K562 (cell line): ENCODE measurements around the gene HMGA1. TPM values are rescaled to one million over a fixed set of nuclear protein-coding genes. Genes with fewer than 3 reads are reported as not detected.
A peak's percentile ranks its signal among the peaks of the same experiment; 100 is the strongest.

ENCODE experiments used
- ETS1 ChIP-seq: conservative IDR thresholded peaks from 2 replicates; pipeline ENCODE4 v1.6.1; 2011; ENCODE audit warnings: low read depth, mild to moderate bottlenecking, low read length; ENCODE audit not compliant: control insufficient read depth
- HMGN3 ChIP-seq: IDR thresholded peaks from 2 replicates; pipeline ENCODE4 v1.6.1; 2011; ENCODE audit warnings: borderline replicate concordance, low read depth, mild to moderate bottlenecking, mixed read lengths, low read length; ENCODE audit not compliant: insufficient read length; ENCODE audit errors: extremely low read depth
- HNRNPLL ChIP-seq: fragments of 200-400 bp; formaldehyde crosslinking; IDR thresholded peaks from 2 replicates; pipeline ENCODE4 v1.6.1; 2017; ENCODE audit warnings: low read length, low read depth, mild to moderate bottlenecking; ENCODE audit not compliant: poor library complexity, severe bottlenecking
- KAT2B ChIP-seq: IDR thresholded peaks from one replicate; pipeline ENCODE4 v1.6.1; 2012; ENCODE audit warnings: low read depth, mild to moderate bottlenecking, control low read depth, inconsistent platforms, low read length, moderate library complexity
- PKNOX1 ChIP-seq: fragments of 450-650 bp; IDR thresholded peaks from 2 replicates; pipeline ENCODE4 v1.6.1; 2016
- POLR2AphosphoS5 ChIP-seq: IDR thresholded peaks from 2 replicates; pipeline ENCODE4 v1.6.1; 2011; ENCODE audit warnings: mild to moderate bottlenecking, low read depth, low read length, moderate library complexity; ENCODE audit not compliant: control insufficient read depth, insufficient read depth
- POLR2G ChIP-seq: fragments of 200-400 bp; formaldehyde crosslinking; IDR thresholded peaks from 2 replicates; pipeline ENCODE4 v1.6.1; 2017; ENCODE audit warnings: low read depth, mild to moderate bottlenecking, antibody characterized with exemption, low read length, moderate library complexity
- RBFOX2 ChIP-seq: fragments of 200-400 bp; formaldehyde crosslinking; IDR thresholded peaks from 2 replicates; pipeline ENCODE4 v1.6.1; 2017; ENCODE audit warnings: low read depth, mild to moderate bottlenecking, low read length, moderate library complexity
- XRCC5 ChIP-seq: fragments of 200-400 bp; formaldehyde crosslinking; IDR thresholded peaks from 2 replicates; pipeline ENCODE4 v1.6.1; 2017; ENCODE audit warnings: low read depth, mild to moderate bottlenecking, low read length
- ZNF583 ChIP-seq: fragments of 250-450 bp; sonication (Bioruptor Pico); IDR thresholded peaks from 2 replicates; pipeline ENCODE4 v1.4.0; 2020
- ZNF668 ChIP-seq: fragments of 250-450 bp; sonication (Bioruptor Pico); IDR thresholded peaks from 2 replicates; pipeline ENCODE4 v1.8.0; 2022; ENCODE audit warnings: mild to moderate bottlenecking, inconsistent platforms
- polyA plus RNA-seq, 8 experiments: library from polyadenylated mRNA; depleted of rRNA in 4 of 8; stranded (reverse) in 5 of 8; unstranded in 3 of 8; fragments of >200 nt; fragmentation: Nextera tagmentation in 2 of 8; fragmentation: Illumina TruSeq in 1 of 8; extraction: Ambion mirVana in 2 of 8; extraction: Trizol in 1 of 8; gene quantifications; 2 replicates each; pipeline versions ENCODE4 v1.2.1 to v1.2.3, GENCODE V29; 2011 to 2014; ENCODE audit warnings: inconsistent platforms in 1 of 8, missing spikeins in 1 of 8
- total RNA-seq, 7 experiments: library from RNA; depleted of rRNA in 6 of 7; stranded (reverse); fragments of >200 nt in 6 of 7; fragmentation: Illumina TruSeq in 2 of 7; extraction: Trizol in 2 of 7; gene quantifications; 2 replicates each; pipeline versions ENCODE4 v1.2.1 to v1.2.3, GENCODE V29; 2011 to 2021; ENCODE audit warnings: low replicate concordance in 1 of 7
- TF ChIP-seq, protein P1 (sequence below): IDR thresholded peaks from 3 replicates; pipeline ENCODE4 v1.6.1; 2011; ENCODE audit warnings: borderline replicate concordance, mild to moderate bottlenecking; ENCODE audit not compliant: insufficient read length, insufficient read depth

Gene HMGA1
- total and polyA plus RNA-seq, 9 of the 15 experiments (the other 6 are each of a cell fraction or from before 2014, with no cell fraction given): 27.8 to 1,947 (median 594) TPM

- TF ChIP-seq RBFOX2: peak; percentile 49; the same call in 1 of the 2 replicates
- no peak for TF ChIP-seq PKNOX1
- TF ChIP-seq ETS1: 0 out of 2 replicates have a peak, but pooled peaks have one; percentile 17
- TF ChIP-seq ZNF668 (CRISPR knock-in tag): no peak
- TF ChIP-seq POLR2G: peak; percentile 15
- no peak for TF ChIP-seq ZNF583 (CRISPR knock-in tag)
- TF ChIP-seq HMGN3: no peak
- no peak for TF ChIP-seq HNRNPLL
- no peak for TF ChIP-seq KAT2B
- TF ChIP-seq, protein P1, sequence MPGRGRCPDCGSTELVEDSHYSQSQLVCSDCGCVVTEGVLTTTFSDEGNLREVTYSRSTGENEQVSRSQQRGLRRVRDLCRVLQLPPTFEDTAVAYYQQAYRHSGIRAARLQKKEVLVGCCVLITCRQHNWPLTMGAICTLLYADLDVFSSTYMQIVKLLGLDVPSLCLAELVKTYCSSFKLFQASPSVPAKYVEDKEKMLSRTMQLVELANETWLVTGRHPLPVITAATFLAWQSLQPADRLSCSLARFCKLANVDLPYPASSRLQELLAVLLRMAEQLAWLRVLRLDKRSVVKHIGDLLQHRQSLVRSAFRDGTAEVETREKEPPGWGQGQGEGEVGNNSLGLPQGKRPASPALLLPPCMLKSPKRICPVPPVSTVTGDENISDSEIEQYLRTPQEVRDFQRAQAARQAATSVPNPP: no peak
- TF ChIP-seq POLR2AphosphoS5: peak; percentile 27; the same call in 1 of the 2 replicates
- no peak for TF ChIP-seq XRCC5
Measured at GRCh38 chr6:34241351-34242215, 4.9 kb downstream of the HMGA1 start (continued).
